OCI-LY7 (cell line): ENCODE data around the gene CFDP1. TPM values are rescaled to one million over a fixed set of nuclear protein-coding genes. Genes with fewer than 3 reads are reported as not detected.

Experiments used
- BruUV-seq: library from RNA; stranded (reverse); fragments of 400-500 nt; replicated peaks from 2 replicates; lab custom pipeline; 2021; lab: Mats Ljungman, UMichigan
- CTCF ChIA-PET: fragments of 300-600 bp; sonication (Branson Sonifier 250); formaldehyde crosslinking; loops from one replicate; lab custom pipeline; 2022; ENCODE audit warnings: antibody characterized with exemption; ENCODE audit not compliant: unreplicated experiment; lab: Charles Lee
- POLR2A ChIA-PET: fragments of 300-600 bp; sonication (Branson Sonifier 250); formaldehyde crosslinking; loops from one replicate; lab custom pipeline; 2022; ENCODE audit warnings: antibody characterized with exemption; lab: Charles Lee
- DNase-seq: peaks from one replicate; pipeline ENCODE4 v3.0.0-alpha.2; 2015; ENCODE audit warnings: low spot score
- H2AFZ ChIP-seq: fragments of 200-600 bp; sonication (generic), shearing (Covaris generic); 2 replicates; pipeline ENCODE4 v1.6.1; 2014; ENCODE audit warnings: mild to moderate bottlenecking, antibody characterized with exemption, low read length, moderate library complexity
- H3K27ac ChIP-seq: fragments of 200-600 bp; sonication (generic); 2 replicates; pipeline ENCODE4 v1.5.1; 2014; ENCODE audit warnings: mixed run types, low read depth, mild to moderate bottlenecking, moderate library complexity, low read length, inconsistent platforms; ENCODE audit not compliant: poor library complexity, severe bottlenecking
- H3K36me3 ChIP-seq: fragments of 200-600 bp; sonication (generic); 2 replicates; pipeline ENCODE4 v1.6.1; 2014; ENCODE audit warnings: mild to moderate bottlenecking, antibody characterized with exemption, low read length, moderate library complexity, mixed read lengths; ENCODE audit not compliant: insufficient read depth
- H3K4me1 ChIP-seq: fragments of 200-600 bp; sonication (generic); 2 replicates; pipeline ENCODE4 v1.5.1; 2014; ENCODE audit warnings: mild to moderate bottlenecking, low read length; ENCODE audit not compliant: insufficient read depth, poor library complexity, severe bottlenecking
- H3K4me2 ChIP-seq: fragments of 200-600 bp; sonication (generic); 2 replicates; pipeline ENCODE4 v1.6.1; 2014; ENCODE audit warnings: mild to moderate bottlenecking, low read length
- H3K4me3 ChIP-seq: fragments of 200-600 bp; sonication (generic); 2 replicates; pipeline ENCODE4 v1.5.1; 2014; ENCODE audit warnings: mild to moderate bottlenecking, low read depth, low read length; ENCODE audit not compliant: poor library complexity, severe bottlenecking
- H3K79me2 ChIP-seq: fragments of 200-600 bp; sonication (generic); 2 replicates; pipeline ENCODE4 v1.6.1; 2016; ENCODE audit warnings: low read depth, mild to moderate bottlenecking, low read length, moderate library complexity, mixed read lengths; ENCODE audit not compliant: insufficient read depth
- H3K9me2 ChIP-seq: fragments of 200-600 bp; sonication (generic); 2 replicates; pipeline ENCODE4 v1.6.1; 2016; ENCODE audit warnings: mild to moderate bottlenecking, low read length, mixed read lengths; ENCODE audit not compliant: insufficient read depth
- H3K9me3 ChIP-seq: fragments of 200-600 bp; sonication (generic); 2 replicates; pipeline ENCODE4 v1.6.1; 2014; ENCODE audit warnings: mild to moderate bottlenecking, mixed run types, low read length, mixed read lengths
- H4K20me1 ChIP-seq: fragments of 200-600 bp; sonication (generic); 2 replicates; pipeline ENCODE4 v1.6.1; 2014; ENCODE audit warnings: mild to moderate bottlenecking, antibody characterized with exemption, low read length, moderate library complexity, mixed read lengths; ENCODE audit not compliant: insufficient read depth
- EZH2phosphoT487 ChIP-seq: fragments of 200-600 bp; sonication (generic); IDR thresholded peaks from 2 replicates; pipeline ENCODE4 v1.6.1; 2018; ENCODE audit warnings: low read depth, borderline replicate concordance, mild to moderate bottlenecking, mixed run types, antibody characterized with exemption, low read length, moderate library complexity, mixed read lengths
- intact Hi-C: fragments of 100-400 bp; cut with micrococcal nuclease; formaldehyde crosslinking; loops from one replicate; pipeline ENCODE4 v1.10.0; 2022; ENCODE audit not compliant: unreplicated experiment
- total RNA-seq, 2 experiments: library from RNA; depleted of rRNA in 1 of 2; stranded (reverse); fragments of >200 nt in 1 of 2; shearing (Covaris generic) in 1 of 2; gene quantifications; 2 replicates each; pipeline ENCODE4 v1.2.3, GENCODE V29; 2014 to 2022
- TF ChIP-seq, protein P1 (sequence below): fragments of 200-600 bp; sonication (generic); conservative IDR thresholded peaks from 2 replicates; pipeline ENCODE4 v1.5.1; 2014; ENCODE audit warnings: mild to moderate bottlenecking, antibody characterized with exemption, low read length, moderate library complexity, mixed read lengths

The CFDP1 gene
- total RNA-seq, 2 experiments from 2014 or later: 30.0 to 57.6 TPM

- H4K20me1 ChIP-seq: peaks cover 16% of the 10 kb centered on the region
- peaks cover 10% of the 10 kb centered on the region for H3K4me1 ChIP-seq
- CTCF ChIA-PET: no interaction called here
Observed at GRCh38 chr16:75459691-75460090, 26.4 kb upstream of the CFDP1 start.

DNA sequence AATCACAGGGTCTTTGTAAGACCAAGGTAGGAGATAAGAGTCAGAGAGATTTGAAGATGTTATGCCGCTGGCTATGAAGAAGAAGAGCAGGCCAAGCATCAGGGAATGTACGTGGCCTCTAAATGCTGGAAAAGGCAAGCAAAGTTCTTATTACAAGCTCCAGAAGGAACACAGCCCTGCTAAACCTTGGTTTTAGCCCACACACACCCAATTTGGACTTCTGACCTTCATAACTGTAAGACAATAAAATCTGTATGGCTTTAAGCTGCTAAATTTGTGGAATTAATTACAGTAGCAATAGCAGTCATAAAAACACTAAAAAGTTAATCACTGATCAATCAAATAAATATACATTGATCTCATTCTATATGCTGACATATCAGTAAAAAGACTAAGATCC lies 25.1 kb upstream of the CFDP1 start:
- no peak overlapping the region for H3K4me2 ChIP-seq
- peaks cover 36% of the 10 kb centered on the region for H3K79me2 ChIP-seq
- BruUV-seq: no TSS peak
- peaks cover 16% of the 10 kb centered on the region for H4K20me1 ChIP-seq
- ChIA-PET POLR2A (interaction anchor here (0.6 to 1.6 kb wide), 3 partner anchors 12 to 91 kb away, joined by 3 to 4 read pairs (median 3); no protein-coding TSS in a partner anchor), CTCF (no interaction called here)
- H3K27ac ChIP-seq: no peak overlapping the region
- intact Hi-C loops: no loop called here
- 0 out of 2 replicates have a peak, but pooled peaks cover 6% of the 10 kb centered on the region for H3K36me3 ChIP-seq
- H3K4me1 ChIP-seq: peaks cover 10% of the 10 kb centered on the region
- no peaks in the 10 kb centered on the region for H3K9me3 ChIP-seq
- TF ChIP-seq EZH2phosphoT487: no peak
- TF ChIP-seq, protein P1, sequence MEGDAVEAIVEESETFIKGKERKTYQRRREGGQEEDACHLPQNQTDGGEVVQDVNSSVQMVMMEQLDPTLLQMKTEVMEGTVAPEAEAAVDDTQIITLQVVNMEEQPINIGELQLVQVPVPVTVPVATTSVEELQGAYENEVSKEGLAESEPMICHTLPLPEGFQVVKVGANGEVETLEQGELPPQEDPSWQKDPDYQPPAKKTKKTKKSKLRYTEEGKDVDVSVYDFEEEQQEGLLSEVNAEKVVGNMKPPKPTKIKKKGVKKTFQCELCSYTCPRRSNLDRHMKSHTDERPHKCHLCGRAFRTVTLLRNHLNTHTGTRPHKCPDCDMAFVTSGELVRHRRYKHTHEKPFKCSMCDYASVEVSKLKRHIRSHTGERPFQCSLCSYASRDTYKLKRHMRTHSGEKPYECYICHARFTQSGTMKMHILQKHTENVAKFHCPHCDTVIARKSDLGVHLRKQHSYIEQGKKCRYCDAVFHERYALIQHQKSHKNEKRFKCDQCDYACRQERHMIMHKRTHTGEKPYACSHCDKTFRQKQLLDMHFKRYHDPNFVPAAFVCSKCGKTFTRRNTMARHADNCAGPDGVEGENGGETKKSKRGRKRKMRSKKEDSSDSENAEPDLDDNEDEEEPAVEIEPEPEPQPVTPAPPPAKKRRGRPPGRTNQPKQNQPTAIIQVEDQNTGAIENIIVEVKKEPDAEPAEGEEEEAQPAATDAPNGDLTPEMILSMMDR: no peak
- H3K9me2 ChIP-seq: no peaks in the 10 kb centered on the region
- no peak for DNase-seq
- H2AFZ ChIP-seq: no peak overlapping the region
- H3K4me3 ChIP-seq: no peak overlapping the region

More at GRCh38 chr16:75459691-75460090, 26.4 kb upstream of the CFDP1 start:
- Histone ChIP-seq H3K9me3 (no peaks in the 10 kb centered on the region), H3K79me2 (peaks cover 37% of the 10 kb centered on the region), H3K9me2 (no peaks in the 10 kb centered on the region), H3K27ac (no peak overlapping the region), H2AFZ (no peak overlapping the region), H3K36me3 (0 out of 2 replicates have a peak, but pooled peaks cover 6% of the 10 kb centered on the region), H3K4me3 (no peak overlapping the region), H3K4me2 (no peak overlapping the region)
- TF ChIP-seq, protein P1: no peak
- no peak for TF ChIP-seq EZH2phosphoT487
- POLR2A ChIA-PET: no interaction called here
- intact Hi-C loops: loop anchor here (5.0 kb wide), 1 partner anchor 188 kb away; the partner anchor contains the start of genes KARS1 and TERF2IP
- no TSS peak for BruUV-seq
- no peak for DNase-seq

DNA sequence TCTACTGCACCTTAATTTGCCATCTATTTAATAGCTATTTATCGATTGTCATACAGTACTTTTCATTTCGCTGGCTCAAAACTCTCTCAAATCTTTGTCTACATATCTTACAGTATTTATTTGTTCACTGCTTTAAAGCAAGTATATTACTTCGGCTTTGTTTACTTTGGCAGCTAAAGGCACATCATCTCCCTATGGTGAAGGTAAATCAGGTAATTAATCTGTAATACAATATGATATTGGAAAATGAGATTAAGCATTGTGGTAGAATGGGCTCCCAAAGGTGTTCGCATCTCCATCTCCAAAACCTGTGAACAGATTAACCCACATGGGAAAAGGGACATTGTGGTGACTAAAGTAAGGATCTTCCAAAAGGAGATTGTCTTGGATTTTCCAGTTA lies 24.7 kb upstream of the CFDP1 start:
- Histone ChIP-seq H3K9me3 (no peaks in the 10 kb centered on the region), H2AFZ (no peak overlapping the region), H3K27ac (no peak overlapping the region), H3K4me1 (peaks cover 7% of the 10 kb centered on the region), H3K79me2 (peaks cover 32% of the 10 kb centered on the region), H4K20me1 (peaks cover 16% of the 10 kb centered on the region), H3K36me3 (0 out of 2 replicates have a peak, but pooled peaks cover 6% of the 10 kb centered on the region), H3K4me3 (no peak overlapping the region), H3K4me2 (no peak overlapping the region), H3K9me2 (no peaks in the 10 kb centered on the region)
- no TSS peak for BruUV-seq
- no peak for TF ChIP-seq EZH2phosphoT487
- TF ChIP-seq, protein P1: no peak
- ChIA-PET POLR2A (interaction anchor here (0.6 to 1.6 kb wide), 3 partner anchors 12 to 91 kb away, joined by 3 to 4 read pairs (median 3); no protein-coding TSS in a partner anchor), CTCF (interaction anchor here (0.5 kb wide), 1 partner anchor 916 kb away, joined by 3 read pairs; no protein-coding TSS in a partner anchor)
- intact Hi-C loops: no loop called here
- DNase-seq: no peak
